Eye (tissue), 1 donor: ENCODE results near the gene CTSC.
"Not testable (repeated sequence)": the region's sequence is repeated elsewhere in the genome, so short reads cannot be mapped to it uniquely, and the experiment has no call there.

Experiments
- DNase-seq: peaks from one replicate; pipeline ENCODE4 v3.0.0-alpha.2; 2015

The CTSC gene

DNA sequence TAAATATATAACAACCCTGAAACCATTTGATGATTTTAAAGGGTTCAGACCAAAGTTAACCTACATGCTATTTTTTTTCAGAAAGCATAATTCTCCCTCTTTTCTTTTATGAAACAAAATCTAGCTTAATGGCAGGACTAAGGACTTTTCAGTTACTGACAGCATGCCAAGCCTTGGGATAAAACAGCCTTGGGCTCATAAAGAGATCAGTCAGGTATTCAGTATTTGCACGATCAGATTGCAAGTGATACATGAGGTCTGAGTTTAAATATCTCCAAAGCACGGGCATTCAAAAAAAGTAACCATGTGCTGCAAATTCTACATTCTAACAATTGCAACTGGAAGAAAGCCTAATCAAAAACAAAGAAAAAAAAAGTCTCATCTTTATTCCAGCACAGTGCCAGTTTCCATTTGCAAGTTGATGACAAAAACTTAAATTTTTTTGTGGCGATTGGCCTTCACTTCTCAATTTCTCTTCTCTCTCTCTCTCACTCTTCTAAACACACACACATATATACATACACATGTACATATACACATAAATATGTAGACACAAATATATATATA is 60.1 kb downstream of the CTSC start:
- DNase-seq = no peak

DNA sequence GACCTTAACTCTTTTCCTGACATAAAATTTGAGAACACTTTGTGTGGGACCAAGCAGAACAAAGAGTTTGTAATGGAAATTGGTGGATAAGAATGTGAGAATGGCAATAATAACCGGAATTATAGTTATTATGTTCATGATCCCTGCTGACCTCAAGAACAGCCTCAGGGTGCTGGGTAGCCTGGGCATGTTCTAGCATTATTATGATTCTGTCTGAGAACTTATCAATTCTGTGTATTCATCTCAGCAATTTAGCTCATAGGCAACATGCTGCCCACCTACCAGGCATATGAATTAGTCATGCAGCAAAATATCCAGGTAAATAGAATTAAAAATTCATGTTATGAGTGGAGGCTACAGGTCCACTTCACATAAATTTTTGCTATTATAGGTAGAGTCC is 61.9 kb downstream of the CTSC start:
- DNase-seq = no peak

DNA sequence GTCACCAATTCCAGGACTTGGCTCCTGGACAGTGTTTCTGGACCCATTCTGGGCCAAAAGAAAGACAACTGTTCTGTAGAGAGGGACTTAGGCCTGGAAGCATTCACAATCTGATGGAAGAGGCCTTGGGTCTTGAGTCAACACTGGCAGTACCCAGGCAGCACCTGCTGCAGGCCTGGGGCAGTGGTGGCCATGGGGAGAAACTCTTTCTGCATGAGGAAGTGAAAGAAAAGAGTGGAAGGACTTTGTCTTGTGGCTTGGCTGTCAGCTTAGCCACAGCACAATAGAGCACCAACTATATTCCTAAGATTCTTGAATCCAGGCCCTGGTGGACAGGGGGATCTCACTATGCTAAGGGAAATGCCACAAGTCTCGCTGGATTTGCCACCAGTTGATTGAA is 70.6 kb downstream of the CTSC start:
- DNase-seq = no peak

DNA sequence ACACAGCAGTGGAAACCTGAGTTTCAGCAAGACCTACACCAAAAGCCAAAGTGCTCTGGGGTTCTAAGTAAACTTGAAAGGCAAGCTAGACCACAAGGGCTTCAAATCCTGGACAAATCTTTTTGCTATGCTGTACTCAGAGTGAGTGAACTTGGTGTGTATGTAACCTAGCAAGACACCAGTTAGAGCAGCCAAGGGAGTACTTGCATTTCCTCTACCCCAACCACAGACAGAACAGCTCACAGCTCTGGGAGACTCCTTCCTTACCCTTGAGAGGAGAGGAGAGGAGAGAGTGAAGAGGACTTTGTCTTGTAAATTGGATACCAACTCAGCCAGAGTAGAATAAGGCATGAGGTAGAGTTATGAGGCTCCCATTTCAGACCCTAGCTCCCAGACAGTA is 71.4 kb downstream of the CTSC start:
- DNase-seq = no peak

DNA sequence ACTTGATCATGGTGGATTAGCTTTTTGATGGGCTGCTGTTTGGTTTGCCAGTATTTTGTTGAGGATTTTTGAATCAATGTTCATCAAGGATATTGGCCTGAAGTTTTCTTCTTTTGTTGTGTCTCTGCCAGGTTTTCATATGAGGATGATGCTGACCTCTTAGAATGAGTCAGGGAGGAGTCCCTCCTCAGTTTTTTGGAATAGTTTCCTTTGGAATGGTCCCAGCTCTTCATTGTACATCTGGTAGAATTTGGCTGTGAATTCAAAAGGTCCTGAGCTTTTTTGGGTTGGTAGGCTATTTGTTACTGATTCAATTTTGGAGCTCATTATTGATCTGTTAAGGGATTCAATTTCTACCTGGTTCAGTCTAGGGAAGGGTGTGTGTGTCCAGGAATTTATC is 78.1 kb downstream of the CTSC start:
- DNase-seq = no peak

DNA sequence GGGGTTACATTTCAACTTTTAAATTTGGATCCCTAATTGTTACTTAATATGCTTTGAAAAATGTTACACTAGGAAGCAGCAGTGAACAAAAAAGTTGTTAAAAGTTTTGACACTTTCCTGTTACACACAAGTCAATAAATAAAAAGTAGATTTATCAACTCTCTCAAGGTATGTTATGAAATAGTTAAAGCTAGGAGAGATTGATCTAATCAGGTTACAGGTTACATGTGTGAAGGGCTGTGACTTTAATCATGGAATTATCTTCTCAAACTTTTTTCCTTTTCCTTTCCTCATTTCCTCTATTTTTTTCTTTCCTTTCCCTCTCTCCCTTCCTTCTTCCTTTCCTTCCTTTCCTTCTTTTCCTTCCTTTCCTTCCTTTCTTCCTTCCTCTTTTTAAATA is 85.3 kb downstream of the CTSC start:
- DNase-seq = no peak

- peak; percentile 30 for DNase-seq
Observed at GRCh38 chr11:88250566-88251242, 86.8 kb downstream of the CTSC start.

DNA sequence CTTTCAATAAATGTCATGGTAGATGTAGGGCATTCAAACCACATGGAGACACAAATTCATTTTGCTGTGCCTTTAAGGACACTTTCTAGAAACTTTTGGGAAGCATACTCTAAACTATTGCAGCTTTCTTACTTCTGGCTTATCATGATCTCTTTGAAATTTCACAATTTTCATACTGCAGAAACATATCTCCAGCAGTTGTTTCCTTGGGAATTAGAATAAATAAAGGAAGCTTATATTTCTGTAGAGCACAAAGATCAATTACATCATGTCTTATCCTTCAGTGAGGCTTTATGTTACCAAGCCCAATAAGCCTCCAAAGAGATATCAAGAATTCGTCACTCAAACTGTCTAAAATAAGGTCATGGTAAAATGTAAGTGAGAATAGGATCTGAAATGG is 87.8 kb downstream of the CTSC start:
- DNase-seq = peak; percentile 7

DNA sequence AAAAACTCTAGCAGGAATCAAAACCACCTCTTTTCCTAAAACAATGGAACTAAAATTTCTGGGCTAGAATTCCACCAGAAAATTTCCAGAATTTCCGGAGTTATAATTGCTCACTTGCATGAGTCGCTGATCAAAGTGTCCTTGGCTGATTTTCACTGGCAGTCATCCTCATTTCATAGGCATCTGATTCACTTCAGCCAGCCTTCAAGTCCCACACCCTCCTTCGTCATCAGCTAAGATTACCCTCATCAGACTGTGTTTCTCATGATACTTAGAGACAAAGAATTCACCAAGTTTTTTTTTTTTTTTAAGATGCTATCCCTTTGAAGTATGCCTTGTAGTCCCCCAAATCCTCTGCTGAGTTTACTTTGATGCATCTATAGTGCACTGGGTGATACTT is 90.8 kb downstream of the CTSC start:
- no peak for DNase-seq

DNA sequence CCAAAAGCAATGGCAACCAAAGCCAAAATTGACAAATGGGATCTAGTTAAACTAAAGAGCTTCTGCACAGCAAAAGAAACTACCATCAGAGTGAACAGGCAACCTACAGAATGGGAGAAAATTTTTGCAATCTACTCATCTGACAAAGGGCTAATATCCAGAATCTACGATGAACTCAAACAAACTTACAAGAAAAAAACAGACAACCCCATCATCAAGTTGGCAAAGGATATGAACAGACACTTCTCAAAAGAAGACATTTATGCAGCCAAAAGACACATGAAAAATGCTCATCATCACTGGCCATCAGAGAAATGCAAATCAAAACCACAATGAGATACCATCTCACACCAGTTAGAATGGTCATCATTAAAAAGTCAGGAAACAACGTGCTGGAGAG is 92.0 kb downstream of the CTSC start:
- DNase-seq = not testable (repeated sequence)
